Non-pigmented ciliary epithelial cell (primary cell): ENCODE data around the gene LSM14B.

ENCODE experiments used
- DNase-seq: peaks from one replicate; pipeline ENCODE4 v3.0.0-alpha.2; 2010; ENCODE audit warnings: low read depth

Gene LSM14B

DNA sequence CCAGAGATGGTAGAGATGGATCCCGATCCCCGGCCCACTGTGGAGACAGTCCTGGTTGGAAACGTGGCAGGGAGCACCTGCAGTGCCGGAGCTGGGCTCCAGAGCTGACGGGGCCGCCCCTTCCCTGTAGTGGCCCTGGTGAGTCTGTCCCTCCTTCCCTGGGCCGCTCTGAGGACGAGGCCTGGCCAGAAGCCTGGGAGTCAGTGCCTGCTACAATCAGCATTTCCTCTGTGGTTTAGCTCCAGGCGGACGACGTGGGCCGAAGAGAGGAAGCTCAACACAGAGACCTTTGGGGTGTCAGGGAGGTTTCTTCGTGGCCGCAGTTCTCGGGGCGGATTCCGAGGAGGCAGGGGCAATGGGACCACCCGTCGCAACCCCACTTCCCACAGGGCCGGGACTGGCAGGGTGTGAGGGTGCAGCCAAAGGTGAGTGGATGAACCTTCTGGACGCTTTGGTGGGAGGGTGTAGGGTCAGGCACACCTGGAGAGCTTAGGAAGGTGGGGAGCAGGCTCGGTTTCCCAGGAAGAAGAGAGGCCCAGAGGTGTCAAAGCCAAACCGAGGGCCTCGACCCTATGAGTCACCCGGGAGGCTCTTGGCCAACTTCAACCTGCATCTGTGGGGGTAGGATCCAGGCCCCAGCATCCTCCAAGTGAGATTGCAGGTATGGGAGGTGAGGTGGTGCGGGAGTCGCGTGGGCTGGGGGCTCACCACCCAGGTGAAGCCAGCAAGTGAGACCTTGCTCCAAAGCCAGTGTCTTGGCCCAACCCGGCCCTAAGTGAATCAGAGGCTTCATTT lies 11.0 kb downstream of the LSM14B start:
- DNase-seq = no peak

GRCh38 chr20:62133864-62134263 lies 11.6 kb downstream of the LSM14B start:
- no peak for DNase-seq

DNA sequence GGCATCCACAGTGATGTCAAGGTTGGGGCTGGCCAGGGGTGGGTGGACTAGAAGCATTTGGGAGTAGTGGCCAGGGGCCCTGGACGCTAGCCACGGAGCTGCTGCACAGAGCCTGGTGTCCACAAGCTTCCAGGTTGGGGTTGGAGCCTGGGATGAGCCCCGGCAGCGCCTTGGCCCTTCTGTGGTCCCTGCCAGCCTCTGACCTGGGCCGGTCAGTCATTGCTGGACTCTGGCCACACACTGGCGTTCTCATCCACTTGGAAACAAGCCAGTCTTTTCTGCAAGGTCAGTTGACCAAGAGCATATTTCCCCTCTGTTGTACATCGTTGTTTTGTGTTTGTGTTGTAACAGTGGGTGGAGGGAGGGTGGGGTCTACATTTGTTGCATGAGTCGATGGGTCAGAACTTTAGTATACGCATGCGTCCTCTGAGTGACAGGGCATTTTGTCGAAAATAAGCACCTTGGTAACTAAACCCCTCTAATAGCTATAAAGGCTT lies 12.5 kb downstream of the LSM14B start:
- DNase-seq = no peak

GRCh38 chr20:62135573-62136266 lies 13.4 kb downstream of the LSM14B start:
- DNase-seq = no peak

DNA sequence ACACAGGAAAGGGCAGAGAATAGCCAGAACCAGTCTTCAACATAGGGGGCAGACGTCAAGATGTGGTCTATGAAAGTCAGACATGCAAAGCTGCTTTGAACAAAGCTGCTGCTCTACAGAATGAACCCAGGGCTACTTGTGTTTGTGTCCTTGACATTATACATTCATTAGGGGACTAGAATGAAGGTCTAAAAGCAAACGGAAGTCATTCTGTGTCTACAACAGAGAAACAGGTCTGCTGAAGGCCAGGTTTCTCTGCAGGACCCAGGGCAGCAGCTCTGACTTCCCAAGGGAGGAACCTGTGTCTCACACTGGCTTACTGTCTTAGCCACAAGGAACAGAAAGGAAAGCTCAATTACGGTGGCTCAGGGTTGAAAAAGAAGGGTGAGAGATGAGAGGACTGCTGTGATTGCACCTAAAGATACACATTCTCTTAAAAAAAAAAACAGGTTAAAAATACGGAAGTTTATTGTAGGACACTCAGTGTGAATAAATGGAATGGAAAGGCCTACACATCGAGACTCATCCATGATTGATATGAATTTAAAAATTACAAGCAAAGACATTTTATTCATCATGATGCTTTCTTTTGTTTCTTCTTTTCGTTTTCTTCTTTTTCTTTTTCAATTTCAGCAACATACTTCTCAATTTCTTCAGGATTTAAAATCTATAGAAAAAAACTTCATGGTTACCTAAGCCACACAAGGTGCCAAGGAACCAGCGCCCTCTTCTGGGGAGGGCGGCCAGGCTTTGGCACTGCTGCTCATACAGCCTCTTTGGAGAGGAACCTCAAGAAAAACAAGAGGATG lies 14.2 kb downstream of the LSM14B start:
- no peak for DNase-seq

DNA sequence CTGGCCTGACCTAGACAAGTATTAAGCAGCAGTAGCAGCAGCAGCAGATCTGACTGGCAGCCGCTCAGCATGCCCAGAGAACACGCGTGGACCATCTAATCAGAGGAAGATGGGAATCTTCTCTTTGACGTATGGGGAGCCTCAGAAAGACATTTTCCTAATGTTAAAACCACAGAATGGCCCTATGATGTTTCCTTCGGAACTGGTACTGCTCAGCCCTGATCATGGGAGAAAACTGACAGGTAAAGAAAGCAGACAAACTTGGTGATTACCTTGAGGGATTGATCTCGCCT lies 14.8 kb downstream of the LSM14B start:
- DNase-seq = no peak

GRCh38 chr20:62137478-62138203 lies 15.4 kb downstream of the LSM14B start:
- no peak for DNase-seq

DNA sequence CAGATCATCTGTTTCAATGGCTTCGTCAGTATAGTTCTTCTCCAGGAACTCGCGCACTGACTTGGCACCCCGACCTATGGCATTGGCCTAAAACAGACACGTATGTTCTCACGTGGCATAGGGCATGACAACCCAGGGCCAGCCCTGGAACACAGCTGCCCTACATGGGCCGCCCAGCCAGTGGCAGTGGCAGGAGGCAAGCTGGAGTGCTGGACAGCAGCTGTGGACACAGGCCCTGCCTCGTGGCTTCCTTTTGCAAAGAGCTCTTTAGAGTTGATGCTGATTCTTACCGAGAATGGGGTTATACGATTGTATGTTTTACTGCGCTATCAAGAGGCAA lies 15.9 kb downstream of the LSM14B start:
- no peak for DNase-seq

DNA sequence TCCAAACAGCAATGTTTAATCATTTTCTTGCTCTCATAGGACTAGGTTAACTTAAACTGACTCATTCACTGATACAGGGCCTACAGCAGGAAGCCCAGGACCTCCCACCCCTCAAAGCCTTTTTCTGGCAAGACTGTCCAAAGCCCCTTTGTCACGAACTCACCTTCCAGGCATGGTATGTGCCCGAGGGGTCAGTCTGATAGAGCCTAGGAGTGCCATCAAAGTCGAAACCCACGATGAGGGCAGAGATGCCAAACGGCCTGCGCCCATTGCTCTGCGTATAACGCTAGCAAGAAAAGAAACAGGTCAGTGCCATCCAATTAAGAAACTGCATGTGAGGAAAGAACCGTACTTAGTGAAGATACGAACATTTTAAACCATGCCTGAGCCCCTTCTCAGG lies 16.6 kb downstream of the LSM14B start:
- no peak for DNase-seq

- no peak for DNase-seq
Measured at GRCh38 chr20:62139636-62140035, 17.4 kb downstream of the LSM14B start.

DNA sequence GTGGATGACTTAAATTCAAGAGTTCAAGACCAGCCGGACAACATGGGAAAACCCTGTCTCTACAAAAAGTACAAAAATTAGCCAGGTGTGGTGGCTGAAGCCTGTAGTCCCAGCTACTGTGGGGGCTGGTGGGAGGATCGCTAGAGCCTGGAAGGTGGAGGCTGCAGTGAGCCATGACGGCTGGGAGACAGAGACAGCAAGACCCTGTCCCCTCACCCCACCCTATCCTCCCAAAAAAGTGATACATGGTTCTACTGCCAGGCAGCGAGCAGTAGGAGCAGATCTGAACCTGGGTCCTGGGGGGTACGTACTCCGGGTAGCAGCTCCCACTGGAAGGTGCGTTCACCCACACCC lies 18.7 kb downstream of the LSM14B start:
- no peak for DNase-seq

DNA sequence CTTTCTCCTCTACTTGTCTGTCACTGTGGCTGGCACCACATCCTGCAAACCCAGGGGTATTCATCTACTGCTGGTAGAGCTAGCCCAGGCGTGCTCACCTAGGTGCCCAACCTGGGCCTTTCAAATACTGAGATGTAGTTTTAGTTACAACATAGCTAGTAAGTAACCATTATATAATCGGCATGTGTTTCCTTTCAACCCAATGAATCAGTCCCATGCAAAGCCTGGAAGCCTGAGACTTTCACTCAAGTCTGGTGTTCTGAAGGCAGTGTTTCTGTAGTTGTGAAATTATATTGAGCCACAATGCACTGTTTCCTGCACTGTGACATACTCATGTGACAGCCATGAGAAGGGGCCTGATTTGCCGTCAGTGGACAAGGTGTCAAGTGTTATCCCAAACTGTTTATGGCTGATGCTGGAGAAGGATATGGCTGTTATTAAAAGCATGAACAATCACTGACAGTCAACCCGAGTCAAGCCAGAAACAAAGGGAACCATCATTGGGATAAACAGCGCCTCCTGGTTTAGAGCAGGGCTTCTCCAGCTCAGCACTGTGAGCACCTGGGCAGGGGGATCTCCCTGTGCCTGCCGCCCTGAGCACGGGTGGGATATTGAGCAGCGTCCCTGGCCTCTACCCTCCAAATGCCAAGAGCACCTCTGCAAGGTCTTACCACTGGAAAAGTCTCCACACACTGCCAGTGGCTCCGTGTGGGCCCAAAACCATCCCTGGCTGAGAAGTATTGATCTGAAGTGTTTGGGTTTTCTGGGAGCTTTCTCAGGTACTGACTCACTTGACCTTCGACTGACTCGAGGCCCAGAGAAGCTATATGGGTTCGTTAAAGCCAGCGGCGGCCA lies 19.3 kb downstream of the LSM14B start:
- no peak for DNase-seq

GRCh38 chr20:62142252-62143080 lies 20.2 kb downstream of the LSM14B start:
- no peak for DNase-seq

- DNase-seq = no peak
Measured at GRCh38 chr20:62143081-62143956, 21.0 kb downstream of the LSM14B start, which contains the start of the genes PSMA7 and SS18L1. Gene PSMA7, minus strand, starts transcription at chr20:62143394. Its CDS starts 91 bp downstream, at chr20:62143303. Gene SS18L1, plus strand, starts transcription at chr20:62143769. Its CDS starts 52 bp downstream, at chr20:62143821.

GRCh38 chr20:62143957-62144825 lies 21.9 kb downstream of the LSM14B start:
- DNase-seq = no peak

DNA sequence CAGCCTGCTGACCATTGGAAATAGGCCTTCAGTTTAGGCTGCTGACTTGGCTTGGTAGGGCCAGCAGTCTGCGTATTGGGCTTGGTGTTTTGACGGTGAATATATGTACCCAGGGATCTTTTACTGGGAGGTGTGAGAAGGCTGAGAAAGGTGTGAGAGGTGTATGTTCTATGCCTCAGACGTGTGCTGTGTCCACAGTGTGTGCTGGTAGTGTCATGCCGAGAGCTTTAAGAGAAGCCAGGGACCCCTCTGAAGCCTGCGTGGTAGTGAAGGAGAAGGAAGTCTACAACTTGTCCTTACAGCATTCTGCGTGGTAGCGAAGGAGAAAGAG lies 23.4 kb downstream of the LSM14B start:
- no peak for DNase-seq

DNA sequence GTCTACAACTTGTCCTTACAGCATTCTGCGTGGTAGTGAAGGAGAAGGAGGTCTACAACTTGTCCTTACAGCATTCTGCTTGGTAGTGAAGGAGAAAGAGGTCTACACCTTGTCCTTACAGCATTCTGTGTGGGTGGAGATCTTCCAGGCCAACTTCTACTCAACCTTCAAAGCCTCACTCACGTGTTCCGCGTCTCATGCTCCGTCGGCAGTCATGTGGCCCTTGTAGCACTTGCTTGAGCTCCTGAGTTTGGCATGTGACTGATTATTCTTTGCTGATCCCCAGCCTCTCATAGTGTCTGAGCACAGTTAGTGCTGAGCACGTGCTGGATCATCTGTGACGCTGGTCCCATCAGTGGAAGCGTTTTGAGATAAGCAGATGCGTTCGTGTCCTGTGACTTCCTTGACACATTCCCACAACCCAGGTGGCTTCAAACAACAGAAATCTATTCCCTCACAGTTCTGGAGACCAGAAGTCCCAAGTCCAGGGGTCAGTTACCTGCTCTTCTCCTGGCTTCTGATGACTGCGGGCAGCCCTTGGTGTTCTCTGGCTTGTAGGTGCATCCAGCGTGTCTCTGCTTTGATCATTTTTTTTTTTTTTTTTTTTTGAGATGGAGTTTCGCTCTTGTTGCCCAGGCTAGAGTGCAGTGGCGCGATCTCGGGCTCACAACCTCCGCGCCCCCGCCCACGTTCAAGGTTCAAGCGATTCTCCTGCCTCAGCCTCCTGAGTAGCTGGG lies 23.9 kb downstream of the LSM14B start:
- no peak for DNase-seq

GRCh38 chr20:62147125-62147524 lies 24.9 kb downstream of the LSM14B start:
- no peak for DNase-seq
